Cardiac muscle cell (in vitro differentiated cells and primary cell): ENCODE results near the gene ITGA11. TPM values are rescaled to one million over a fixed set of nuclear protein-coding genes. Genes with fewer than 3 reads are reported as not detected.

ENCODE experiments used
- DNase-seq, 2 donors: peaks; one replicate each; pipeline versions ENCODE4 v3.0.0 to v3.0.0-alpha.2; 2010 to 2017; ENCODE audit warnings: low read depth in 1 of 2, low spot score in 1 of 2
- H3K27ac ChIP-seq: fragments of 200-600 bp; sonication (generic); 2 replicates; pipeline ENCODE4 v1.5.1; 2016
- H3K27me3 ChIP-seq: fragments of 200-600 bp; sonication (generic); 2 replicates; pipeline ENCODE4 v1.6.0; 2016; ENCODE audit warnings: control low read depth
- H3K36me3 ChIP-seq: fragments of 200-600 bp; sonication (generic); 2 replicates; pipeline ENCODE4 v1.5.1; 2016; ENCODE audit warnings: control low read depth
- H3K4me1 ChIP-seq: fragments of 200-600 bp; sonication (generic); 2 replicates; pipeline ENCODE4 v1.8.1; 2017; ENCODE audit warnings: low read depth, mild to moderate bottlenecking, mixed run types
- H3K4me3 ChIP-seq: fragments of 200-600 bp; sonication (generic); 2 replicates; pipeline ENCODE4 v1.5.1; 2016; ENCODE audit warnings: mild to moderate bottlenecking
- H3K9me3 ChIP-seq: fragments of 200-600 bp; sonication (generic); 2 replicates; pipeline ENCODE4 v1.5.1; 2017; ENCODE audit warnings: low read depth, mild to moderate bottlenecking, control low read depth
- polyA plus RNA-seq: library from polyadenylated mRNA; unstranded; fragments of >200 nt; fragmentation: Nextera tagmentation; extraction: Ambion mirVana; gene quantifications from 2 replicates; pipeline ENCODE4 v1.2.1, GENCODE V29; 2016
- total RNA-seq: library from RNA; depleted of rRNA; stranded (reverse); fragments of >200 nt; gene quantifications from 2 replicates; pipeline ENCODE4 v1.2.3, GENCODE V29; 2016
- TF ChIP-seq, protein P1 (sequence below): IDR thresholded peaks from 2 replicates; pipeline ENCODE4 v1.5.1; 2012; ENCODE audit warnings: low read depth, mild to moderate bottlenecking, low read length

ITGA11 gene
- total and polyA plus RNA-seq, 2 experiments from 2014 or later, result 0.12 to 1.2 TPM

- Histone ChIP-seq H3K4me1 (no peaks in the 10 kb centered on the region), H3K27me3 (no peaks in the 10 kb centered on the region), H3K4me3 (no peak overlapping the region), H3K36me3 (no peaks in the 10 kb centered on the region), H3K27ac (no peak overlapping the region), H3K9me3 (no peaks in the 10 kb centered on the region)
- TF ChIP-seq, protein P1, sequence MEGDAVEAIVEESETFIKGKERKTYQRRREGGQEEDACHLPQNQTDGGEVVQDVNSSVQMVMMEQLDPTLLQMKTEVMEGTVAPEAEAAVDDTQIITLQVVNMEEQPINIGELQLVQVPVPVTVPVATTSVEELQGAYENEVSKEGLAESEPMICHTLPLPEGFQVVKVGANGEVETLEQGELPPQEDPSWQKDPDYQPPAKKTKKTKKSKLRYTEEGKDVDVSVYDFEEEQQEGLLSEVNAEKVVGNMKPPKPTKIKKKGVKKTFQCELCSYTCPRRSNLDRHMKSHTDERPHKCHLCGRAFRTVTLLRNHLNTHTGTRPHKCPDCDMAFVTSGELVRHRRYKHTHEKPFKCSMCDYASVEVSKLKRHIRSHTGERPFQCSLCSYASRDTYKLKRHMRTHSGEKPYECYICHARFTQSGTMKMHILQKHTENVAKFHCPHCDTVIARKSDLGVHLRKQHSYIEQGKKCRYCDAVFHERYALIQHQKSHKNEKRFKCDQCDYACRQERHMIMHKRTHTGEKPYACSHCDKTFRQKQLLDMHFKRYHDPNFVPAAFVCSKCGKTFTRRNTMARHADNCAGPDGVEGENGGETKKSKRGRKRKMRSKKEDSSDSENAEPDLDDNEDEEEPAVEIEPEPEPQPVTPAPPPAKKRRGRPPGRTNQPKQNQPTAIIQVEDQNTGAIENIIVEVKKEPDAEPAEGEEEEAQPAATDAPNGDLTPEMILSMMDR, result no peak
- DNase-seq, result no peak
Measured at GRCh38 chr15:68408971-68409370, 23.0 kb downstream of the ITGA11 start.

DNA sequence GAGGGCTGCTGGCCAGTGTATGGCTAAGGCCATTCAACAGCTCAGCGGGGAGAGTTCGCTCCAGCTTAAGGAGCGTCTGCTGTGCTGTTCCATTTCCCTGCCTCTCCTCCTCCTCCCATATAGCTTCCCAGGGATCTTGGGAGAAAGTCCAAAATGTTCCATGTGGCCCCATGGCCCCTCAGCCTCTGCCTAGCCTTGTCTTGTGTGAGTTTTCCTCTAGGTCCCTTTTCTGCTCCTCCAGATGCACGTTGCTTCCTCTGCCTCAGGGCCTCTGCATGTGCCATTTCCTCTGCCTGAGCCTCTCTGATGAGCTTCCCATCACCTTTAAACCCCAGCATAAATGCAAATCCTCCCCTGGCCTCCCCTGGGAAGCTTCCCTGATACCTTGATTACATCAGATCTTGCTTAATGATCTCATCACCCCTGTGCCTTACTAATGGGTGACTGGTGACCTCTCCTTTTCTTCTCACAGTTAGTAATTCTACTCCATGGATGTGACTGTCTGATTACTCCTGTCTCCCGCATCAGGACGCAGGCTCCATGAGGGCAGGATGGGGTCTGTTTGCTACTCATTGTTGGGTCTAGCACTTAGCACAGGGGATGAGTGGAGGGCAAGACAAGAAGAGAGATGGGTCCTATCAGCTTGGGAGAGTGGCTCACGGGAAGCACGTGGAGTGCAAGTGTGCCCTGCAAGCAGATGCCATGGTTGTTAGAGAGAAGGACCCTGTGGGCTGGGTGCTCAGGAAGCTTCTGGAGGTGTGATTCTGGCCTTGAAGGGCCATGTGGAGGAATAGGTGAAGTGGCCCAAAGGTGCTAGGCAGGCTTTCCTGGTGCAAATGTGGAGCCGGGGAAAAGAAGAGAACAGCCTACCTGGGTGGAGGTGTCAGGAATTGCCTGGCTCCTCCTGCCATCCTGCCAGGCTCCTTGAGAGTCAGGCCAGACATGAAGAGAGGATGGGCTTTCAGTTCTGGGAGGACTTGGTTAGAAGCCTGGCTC, 23.8 kb downstream of the ITGA11 start:
- H3K27ac ChIP-seq, result no peak overlapping the region
- no peaks in the 10 kb centered on the region for H3K4me1 ChIP-seq
- DNase-seq, result no peak
- H3K27me3 ChIP-seq, result no peaks in the 10 kb centered on the region
- H3K36me3 ChIP-seq, result no peaks in the 10 kb centered on the region
- H3K4me3 ChIP-seq, result no peak overlapping the region
- TF ChIP-seq, protein P1, result no peak
- H3K9me3 ChIP-seq, result no peaks in the 10 kb centered on the region

GRCh38 chr15:68407141-68407885, 24.6 kb downstream of the ITGA11 start:
- Histone ChIP-seq H3K4me1 (no peaks in the 10 kb centered on the region), H3K27ac (no peak overlapping the region), H3K36me3 (no peaks in the 10 kb centered on the region), H3K9me3 (no peaks in the 10 kb centered on the region), H3K27me3 (no peaks in the 10 kb centered on the region), H3K4me3 (no peak overlapping the region)
- TF ChIP-seq, protein P1, result no peak
- peak in 1 of 2 donors; percentile 63 for DNase-seq

DNA sequence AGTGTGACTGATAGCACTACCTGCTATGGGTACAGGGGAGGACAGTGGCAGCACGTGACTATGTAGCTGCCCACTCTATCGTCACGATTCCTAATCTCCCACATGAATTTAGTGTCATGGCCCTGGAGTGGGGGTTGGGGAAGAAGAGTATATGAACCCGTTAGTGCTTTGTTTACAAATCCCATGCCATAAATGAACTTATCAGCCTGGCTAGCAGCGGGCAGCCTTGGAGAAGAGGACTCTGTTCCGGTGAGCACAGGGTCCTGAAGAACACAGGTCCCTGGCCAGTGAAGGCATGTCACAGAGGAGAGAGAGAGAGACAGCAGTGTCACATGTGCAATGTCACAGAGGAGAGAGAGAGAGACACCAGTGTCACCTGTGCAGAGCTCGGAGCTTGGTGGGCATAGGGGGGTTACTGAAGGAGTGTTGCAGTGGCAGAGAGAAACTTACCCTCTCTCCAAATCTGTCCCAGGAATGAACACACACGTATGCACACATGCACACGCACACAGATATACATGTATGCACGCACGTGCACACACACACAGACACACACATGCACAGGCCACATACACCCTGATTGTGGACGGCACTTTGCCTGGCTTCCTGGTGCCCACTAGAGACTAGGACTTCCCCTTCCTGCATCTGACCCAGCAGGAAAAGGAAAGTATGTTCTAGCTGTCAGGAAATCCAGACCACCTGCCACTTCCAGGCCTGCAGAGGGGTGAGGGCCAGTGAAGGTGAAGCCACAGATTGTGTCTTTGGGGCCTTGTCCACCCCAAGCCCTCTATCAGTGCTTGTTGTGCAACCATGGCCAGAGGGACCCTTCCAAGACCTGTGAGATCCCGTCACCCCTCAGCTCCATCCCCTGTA, 26.3 kb downstream of the ITGA11 start:
- TF ChIP-seq, protein P1, result no peak
- Histone ChIP-seq H3K36me3 (no peaks in the 10 kb centered on the region), H3K4me3 (no peak overlapping the region), H3K27ac (no peak overlapping the region), H3K9me3 (no peaks in the 10 kb centered on the region), H3K27me3 (no peaks in the 10 kb centered on the region), H3K4me1 (no peaks in the 10 kb centered on the region)
- DNase-seq, result no peak
